GM21717 (cell line): ENCODE results near the gene MKLN1.
"Not testable (repeated sequence)": the region's sequence is repeated elsewhere in the genome, so short reads cannot be mapped to it uniquely, and the experiment has no call there.

Experiments
- ATAC-seq: cut with Tn5 transposase; IDR thresholded peaks from one replicate; pipeline ENCODE4 v1.9.1; 2021; ENCODE audit warnings: mild to moderate bottlenecking, moderate library complexity; ENCODE audit not compliant: unreplicated experiment

Gene MKLN1

GRCh38 chr7:131497454-131497853 lies 169.8 kb downstream of the MKLN1 start:
- ATAC-seq = no peak

- no peak for ATAC-seq
Observed at GRCh38 chr7:131498237-131498885, 170.7 kb downstream of the MKLN1 start.

GRCh38 chr7:131499801-131500200 lies 172.1 kb downstream of the MKLN1 start:
- ATAC-seq = no peak

- ATAC-seq = no peak
Observed at GRCh38 chr7:131500357-131500756, 172.7 kb downstream of the MKLN1 start.

- ATAC-seq = peak; percentile 68
Observed at GRCh38 chr7:131501422-131501821, 173.7 kb downstream of the MKLN1 start.

- no peak for ATAC-seq
Observed at GRCh38 chr7:131501930-131502685, 174.4 kb downstream of the MKLN1 start.

- ATAC-seq = no peak
Observed at GRCh38 chr7:131502810-131503508, 175.3 kb downstream of the MKLN1 start.

GRCh38 chr7:131503639-131504038 lies 176.0 kb downstream of the MKLN1 start:
- no peak for ATAC-seq

- no peak for ATAC-seq
Observed at GRCh38 chr7:131504157-131504899, 176.7 kb downstream of the MKLN1 start.

- ATAC-seq = not testable (repeated sequence)
Observed at GRCh38 chr7:131505037-131505620, 177.5 kb downstream of the MKLN1 start.

- ATAC-seq = no peak
Observed at GRCh38 chr7:131505636-131506557, 178.2 kb downstream of the MKLN1 start.

- ATAC-seq = no peak
Observed at GRCh38 chr7:131506597-131506996, 178.9 kb downstream of the MKLN1 start.

GRCh38 chr7:131507592-131508331 lies 180.1 kb downstream of the MKLN1 start:
- ATAC-seq = peak; percentile 78

- ATAC-seq = no peak
Observed at GRCh38 chr7:131508754-131509486, 181.2 kb downstream of the MKLN1 start.

- ATAC-seq = no peak
Observed at GRCh38 chr7:131509781-131510180, 182.1 kb downstream of the MKLN1 start.

- ATAC-seq = no peak
Observed at GRCh38 chr7:131511071-131511470, 183.4 kb downstream of the MKLN1 start.

- ATAC-seq = no peak
Observed at GRCh38 chr7:131511774-131512535, 184.3 kb downstream of the MKLN1 start.
